Measurements from ENCODE around the gene OST4. TPM values are rescaled to one million over a fixed set of nuclear protein-coding genes. Genes with fewer than 3 reads are reported as not detected.

OST4 gene
- polyA plus RNA-seq, 3 donors = 209 to 635 (median 615) TPM

DNA sequence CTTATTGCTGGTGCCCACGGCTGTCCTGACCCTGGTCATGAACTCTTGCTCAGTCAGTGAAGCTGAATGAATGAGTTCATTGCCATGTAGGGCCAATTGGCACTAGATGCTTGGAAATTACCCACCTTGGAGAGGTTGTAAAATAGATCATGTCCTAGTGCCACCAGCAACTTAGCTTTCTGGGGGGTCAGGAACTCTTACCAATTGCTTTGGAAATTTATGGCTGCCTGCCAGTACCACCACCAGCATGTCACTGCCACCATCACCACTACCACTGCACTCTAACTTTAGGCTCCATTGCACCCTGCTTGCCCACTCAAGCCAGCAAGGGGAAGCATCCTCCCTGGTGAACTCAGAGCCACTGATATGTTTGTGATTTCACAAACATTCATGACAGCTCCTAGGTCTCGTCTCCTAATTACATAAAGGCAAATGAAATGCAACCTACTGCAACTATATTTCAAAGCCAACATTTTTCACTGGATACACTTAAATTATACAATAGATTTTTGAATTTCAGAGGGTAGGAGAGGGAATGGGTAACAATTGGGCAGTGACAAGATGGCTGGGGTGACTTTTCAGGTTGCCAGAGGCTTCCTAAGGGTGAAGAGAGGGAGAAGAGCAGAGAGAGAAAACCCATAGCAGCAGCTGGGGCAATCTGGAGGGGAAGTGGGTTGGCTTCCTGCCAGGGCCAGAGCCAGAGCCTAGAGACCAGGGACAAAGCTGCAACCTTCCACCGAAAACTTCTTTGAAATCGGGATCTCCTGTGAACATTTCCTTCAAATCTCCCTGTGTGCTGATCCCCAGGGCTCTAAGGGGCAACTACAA is 3.5 kb upstream of the OST4 start:
- H3K9ac ChIP-seq (ENCODE audit: insufficient read depth, low read length, poor library complexity, severe bottlenecking) = no peak overlapping the region
- peak overlapping the region in 6 of 7 donors; percentile 30 to 82 (median 70) for H3K27ac Mint-ChIP-seq

DNA sequence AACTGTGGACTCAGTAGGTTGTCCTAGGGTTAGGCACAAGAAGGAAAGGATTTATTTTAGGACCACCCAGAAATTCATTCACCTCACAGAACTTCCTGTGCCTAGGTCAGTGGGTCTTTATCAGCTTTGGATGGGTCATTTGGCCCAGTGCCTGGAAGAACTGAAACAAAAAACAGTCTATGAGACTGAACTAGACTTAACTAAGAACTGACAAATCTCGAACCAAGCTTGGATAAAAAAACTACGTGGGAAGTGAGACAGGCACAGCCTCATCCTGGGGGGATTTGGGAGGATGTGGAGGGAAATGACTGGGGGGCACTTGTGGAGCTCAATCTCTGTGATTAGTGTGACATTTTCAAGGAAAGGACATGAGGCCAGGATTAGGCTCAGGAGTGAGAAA is 2.3 kb upstream of the OST4 start:
- Histone ChIP-seq H3K27me3 (ENCODE audit: control insufficient read depth in 2 of 2, insufficient read depth in 2 of 2, low read length in 2 of 2) (no peaks in the 10 kb centered on the region), H3K27ac (ENCODE audit: low read depth in 1 of 2, low read length in 2 of 2) (no peak overlapping the region), H3K4me1 (ENCODE audit: control insufficient read depth in 1 of 2, insufficient read depth in 2 of 2, low read length in 2 of 2) (peaks cover 47 to 57% of the 10 kb centered on the region in 2 donors), H2AFZ (ENCODE audit: insufficient read depth, low read depth, low read length, poor library complexity, severe bottlenecking) (no peak overlapping the region), H3K4me3 (replicated peaks in 1 of 3; ENCODE audit: low read depth in 2 of 3, low read length in 3 of 3) (no peak overlapping the region), H3K36me3 (replicated peaks in 1 of 2; ENCODE audit: control insufficient read depth in 1 of 2, insufficient read depth in 2 of 2, low read length in 2 of 2) (peaks cover 9 to 15% of the 10 kb centered on the region in 2 donors), H3K79me2 (ENCODE audit: insufficient read depth, low read length) (peaks cover 24% of the 10 kb centered on the region), H4K20me1 (ENCODE audit: insufficient read depth, low read length) (peaks cover 8% of the 10 kb centered on the region), H3K4me2 (replicated peaks; ENCODE audit: extremely low read depth, low read length, poor library complexity, severe bottlenecking) (no peak overlapping the region), H3K9me3 (replicated peaks in 1 of 2; ENCODE audit: control insufficient read depth in 1 of 2, insufficient read depth in 1 of 2, low read length in 2 of 2) (no peaks in the 10 kb centered on the region), H3K9ac (ENCODE audit: insufficient read depth, low read length, poor library complexity, severe bottlenecking) (no peak overlapping the region)
- H3K27me3 Mint-ChIP-seq (ENCODE audit: low read depth in 3 of 3) = peaks cover 0 to 6% (median 0%) of the 10 kb centered on the region in 3 donors
- WGBS (ENCODE audit: insufficient coverage) = 38% methylated on average over 2 of the region's 2 CpGs
- no peak overlapping the region for H3K4me3 Mint-ChIP-seq
- peak overlapping the region in 1 of 7 donors; percentile 58 for H3K27ac Mint-ChIP-seq
- intact Hi-C loops (cut with micrococcal nuclease) = loop anchor here (5.0 kb wide), 1 partner anchor 41 kb away; the partner anchor contains the start of gene TMEM214 (in 2 of the 2)
- DNase-seq = no peak
- H3K36me3 Mint-ChIP-seq = peaks cover 12% of the 10 kb centered on the region in 2 donors
- peaks cover 68% of the 10 kb centered on the region for H3K4me1 Mint-ChIP-seq
- TF ChIP-seq, protein P1, sequence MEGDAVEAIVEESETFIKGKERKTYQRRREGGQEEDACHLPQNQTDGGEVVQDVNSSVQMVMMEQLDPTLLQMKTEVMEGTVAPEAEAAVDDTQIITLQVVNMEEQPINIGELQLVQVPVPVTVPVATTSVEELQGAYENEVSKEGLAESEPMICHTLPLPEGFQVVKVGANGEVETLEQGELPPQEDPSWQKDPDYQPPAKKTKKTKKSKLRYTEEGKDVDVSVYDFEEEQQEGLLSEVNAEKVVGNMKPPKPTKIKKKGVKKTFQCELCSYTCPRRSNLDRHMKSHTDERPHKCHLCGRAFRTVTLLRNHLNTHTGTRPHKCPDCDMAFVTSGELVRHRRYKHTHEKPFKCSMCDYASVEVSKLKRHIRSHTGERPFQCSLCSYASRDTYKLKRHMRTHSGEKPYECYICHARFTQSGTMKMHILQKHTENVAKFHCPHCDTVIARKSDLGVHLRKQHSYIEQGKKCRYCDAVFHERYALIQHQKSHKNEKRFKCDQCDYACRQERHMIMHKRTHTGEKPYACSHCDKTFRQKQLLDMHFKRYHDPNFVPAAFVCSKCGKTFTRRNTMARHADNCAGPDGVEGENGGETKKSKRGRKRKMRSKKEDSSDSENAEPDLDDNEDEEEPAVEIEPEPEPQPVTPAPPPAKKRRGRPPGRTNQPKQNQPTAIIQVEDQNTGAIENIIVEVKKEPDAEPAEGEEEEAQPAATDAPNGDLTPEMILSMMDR (IDR thresholded peaks at IDR 0.05) = no peak
- H3K9me3 Mint-ChIP-seq = peaks cover 0 to 2% (median 0%) of the 10 kb centered on the region in 7 donors

More for the DNA sequence above, 3.5 kb upstream of the OST4 start:
- TF ChIP-seq, protein P1 (IDR thresholded peaks at IDR 0.05) = no peak
- Histone ChIP-seq H3K4me2 (replicated peaks; ENCODE audit: extremely low read depth, low read length, poor library complexity, severe bottlenecking) (peak overlapping the region; percentile 33), H3K27me3 (ENCODE audit: control insufficient read depth in 2 of 2, insufficient read depth in 2 of 2, low read length in 2 of 2) (no peaks in the 10 kb centered on the region), H2AFZ (ENCODE audit: insufficient read depth, low read depth, low read length, poor library complexity, severe bottlenecking) (peak overlapping the region; percentile 21), H3K4me1 (ENCODE audit: control insufficient read depth in 1 of 2, insufficient read depth in 2 of 2, low read length in 2 of 2) (peaks cover 56 to 66% of the 10 kb centered on the region in 2 donors), H3K27ac (ENCODE audit: low read depth in 1 of 2, low read length in 2 of 2) (peak overlapping the region in 1 of 2 donors; percentile 37), H3K4me3 (replicated peaks in 1 of 3; ENCODE audit: low read depth in 2 of 3, low read length in 3 of 3) (peak overlapping the region in 1 of 3 experiments; percentile 10), H3K36me3 (replicated peaks in 1 of 2; ENCODE audit: control insufficient read depth in 1 of 2, insufficient read depth in 2 of 2, low read length in 2 of 2) (peaks cover 0 to 3% of the 10 kb centered on the region in 2 donors), H4K20me1 (ENCODE audit: insufficient read depth, low read length) (no peaks in the 10 kb centered on the region), H3K79me2 (ENCODE audit: insufficient read depth, low read length) (peaks cover 18% of the 10 kb centered on the region), H3K9me3 (replicated peaks in 1 of 2; ENCODE audit: control insufficient read depth in 1 of 2, insufficient read depth in 1 of 2, low read length in 2 of 2) (no peaks in the 10 kb centered on the region)
- H3K36me3 Mint-ChIP-seq = peaks cover under 1% of the 10 kb centered on the region in 2 donors
- peaks cover 68% of the 10 kb centered on the region for H3K4me1 Mint-ChIP-seq
- peaks cover 0 to 2% (median 0%) of the 10 kb centered on the region in 7 donors for H3K9me3 Mint-ChIP-seq
- H3K27me3 Mint-ChIP-seq (ENCODE audit: low read depth in 3 of 3) = peaks cover 0 to 7% (median 0%) of the 10 kb centered on the region in 3 donors
- intact Hi-C loops (cut with micrococcal nuclease) = loop anchor here (5.0 kb wide), 1 partner anchor 43 kb away; the partner anchor contains the start of gene TMEM214 (in 2 of the 2)
- 0% methylated on average over 2 of the region's 4 CpGs for WGBS (ENCODE audit: insufficient coverage)
- DNase-seq = peak in 2 of 3 donors; percentile 27 to 53
- peak overlapping the region; percentile 24 to 71 for H3K4me3 Mint-ChIP-seq

Measured in CD14-positive monocyte (primary cell).